Retina (tissue), 1 donor: ENCODE results near the gene CDC26.
"Not testable (repeated sequence)": the region's sequence is repeated elsewhere in the genome, so short reads cannot be mapped to it uniquely, and the experiment has no call there.

ENCODE experiments used
- DNase-seq: peaks from one replicate; pipeline ENCODE4 v3.0.0-alpha.2; 2016

The CDC26 gene

GRCh38 chr9:113275157-113276131, at the start of gene CDC26, which contains the start of gene PRPF4:
CDC26 (minus strand) TSS chr9:113275572; CDS start chr9:113272507, 3,065 bp downstream.
PRPF4 (plus strand) TSS chr9:113275658; CDS start chr9:113275744, 86 bp downstream.
- peak; percentile 98 for DNase-seq

GRCh38 chr9:113322671-113323070, 47.3 kb upstream of the CDC26 start:
- DNase-seq = no peak

- no peak for DNase-seq
Observed at GRCh38 chr9:113320051-113320450, 44.7 kb upstream of the CDC26 start.

GRCh38 chr9:113319054-113319453, 43.7 kb upstream of the CDC26 start:
- no peak for DNase-seq

- no peak for DNase-seq
Observed at GRCh38 chr9:113317777-113318176, 42.4 kb upstream of the CDC26 start.

GRCh38 chr9:113316030-113316429, 40.7 kb upstream of the CDC26 start:
- DNase-seq = peak; percentile 42

GRCh38 chr9:113315231-113315630, 39.9 kb upstream of the CDC26 start:
- DNase-seq = no peak

- no peak for DNase-seq
Observed at GRCh38 chr9:113313261-113313660, 37.9 kb upstream of the CDC26 start.

- no peak for DNase-seq
Observed at GRCh38 chr9:113311961-113312360, 36.6 kb upstream of the CDC26 start.

GRCh38 chr9:113310538-113310937, 35.2 kb upstream of the CDC26 start:
- DNase-seq = no peak

GRCh38 chr9:113309204-113309813, 33.9 kb upstream of the CDC26 start:
- DNase-seq = no peak

GRCh38 chr9:113307396-113307975, 32.1 kb upstream of the CDC26 start:
- no peak for DNase-seq

GRCh38 chr9:113306566-113306965, 31.2 kb upstream of the CDC26 start:
- DNase-seq = no peak

GRCh38 chr9:113302792-113303418, 27.5 kb upstream of the CDC26 start, which contains the start of gene RNF183:
RNF183 (minus strand) TSS chr9:113303376; CDS start chr9:113298184, 5,192 bp downstream.
- peak; percentile 9 for DNase-seq

GRCh38 chr9:113301548-113301947, 26.2 kb upstream of the CDC26 start:
- no peak for DNase-seq

GRCh38 chr9:113299800-113300292, 24.5 kb upstream of the CDC26 start:
- no peak for DNase-seq

GRCh38 chr9:113298924-113299770, 23.8 kb upstream of the CDC26 start:
- DNase-seq = no peak

- DNase-seq = no peak
Observed at GRCh38 chr9:113298311-113298710, 22.9 kb upstream of the CDC26 start.

- no peak for DNase-seq
Observed at GRCh38 chr9:113296796-113297558, 21.6 kb upstream of the CDC26 start.

GRCh38 chr9:113296247-113296646, 20.9 kb upstream of the CDC26 start:
- DNase-seq = not testable (repeated sequence)
